ENCODE results near the gene AZU1.
A peak's percentile ranks its signal among the peaks of the same experiment; 100 is the strongest.

AZU1 gene

DNA sequence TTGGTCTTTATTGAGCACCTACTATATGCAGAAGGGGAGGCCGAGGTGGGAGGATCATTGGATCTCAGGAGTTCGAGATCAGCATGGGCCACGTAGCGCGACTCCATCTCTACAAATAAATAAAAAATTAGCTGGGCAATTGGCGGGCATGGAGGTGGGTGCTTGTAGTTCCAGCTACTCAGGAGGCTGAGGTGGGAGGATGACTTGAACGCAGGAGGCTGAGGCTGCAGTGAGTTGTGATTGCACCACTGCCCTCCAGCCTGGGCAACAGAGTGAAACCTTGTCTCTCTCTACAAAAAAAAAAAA, 35.6 kb downstream of the AZU1 start:
- Histone ChIP-seq H3K4me1 (ENCODE audit: control insufficient read depth, low read length) (peaks cover 38% of the 10 kb centered on the region), H3K27me3 (ENCODE audit: control insufficient read depth, low read length) (peaks cover 13% of the 10 kb centered on the region), H3K4me3 (ENCODE audit: low read length) (peak overlapping the region; percentile 64), H3K9me2 (replicated peaks; ENCODE audit: control insufficient read depth, low read length) (no peaks in the 10 kb centered on the region), H3F3A (ENCODE audit: control insufficient read depth, insufficient read depth) (peaks cover 5% of the 10 kb centered on the region; the same call in 1 of the 2 replicates), H3K79me2 (ENCODE audit: control insufficient read depth, low read length) (no peaks in the 10 kb centered on the region), H3K27ac (ENCODE audit: low read depth, low read length) (0 out of 2 replicates have a peak overlapping the region, but pooled peaks have one; percentile 26), H4K20me1 (ENCODE audit: control insufficient read depth, insufficient read depth, low read depth, low read length) (no peaks in the 10 kb centered on the region), H3K4me2 (ENCODE audit: low read length) (peak overlapping the region; percentile 72), H3K9me3 (ENCODE audit: control insufficient read depth, insufficient read depth, low read length) (no peaks in the 10 kb centered on the region), H3K36me3 (ENCODE audit: control insufficient read depth, low read length) (no peaks in the 10 kb centered on the region)
- TF ChIP-seq EZH2phosphoT487 (IDR thresholded peaks at IDR 0.05; ENCODE audit: borderline replicate concordance, low read length), result no peak
- TF ChIP-seq, protein P1, sequence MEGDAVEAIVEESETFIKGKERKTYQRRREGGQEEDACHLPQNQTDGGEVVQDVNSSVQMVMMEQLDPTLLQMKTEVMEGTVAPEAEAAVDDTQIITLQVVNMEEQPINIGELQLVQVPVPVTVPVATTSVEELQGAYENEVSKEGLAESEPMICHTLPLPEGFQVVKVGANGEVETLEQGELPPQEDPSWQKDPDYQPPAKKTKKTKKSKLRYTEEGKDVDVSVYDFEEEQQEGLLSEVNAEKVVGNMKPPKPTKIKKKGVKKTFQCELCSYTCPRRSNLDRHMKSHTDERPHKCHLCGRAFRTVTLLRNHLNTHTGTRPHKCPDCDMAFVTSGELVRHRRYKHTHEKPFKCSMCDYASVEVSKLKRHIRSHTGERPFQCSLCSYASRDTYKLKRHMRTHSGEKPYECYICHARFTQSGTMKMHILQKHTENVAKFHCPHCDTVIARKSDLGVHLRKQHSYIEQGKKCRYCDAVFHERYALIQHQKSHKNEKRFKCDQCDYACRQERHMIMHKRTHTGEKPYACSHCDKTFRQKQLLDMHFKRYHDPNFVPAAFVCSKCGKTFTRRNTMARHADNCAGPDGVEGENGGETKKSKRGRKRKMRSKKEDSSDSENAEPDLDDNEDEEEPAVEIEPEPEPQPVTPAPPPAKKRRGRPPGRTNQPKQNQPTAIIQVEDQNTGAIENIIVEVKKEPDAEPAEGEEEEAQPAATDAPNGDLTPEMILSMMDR (IDR thresholded peaks at IDR 0.05; ENCODE audit: low read depth, low read length, poor library complexity, severe bottlenecking), result no peak

DNA sequence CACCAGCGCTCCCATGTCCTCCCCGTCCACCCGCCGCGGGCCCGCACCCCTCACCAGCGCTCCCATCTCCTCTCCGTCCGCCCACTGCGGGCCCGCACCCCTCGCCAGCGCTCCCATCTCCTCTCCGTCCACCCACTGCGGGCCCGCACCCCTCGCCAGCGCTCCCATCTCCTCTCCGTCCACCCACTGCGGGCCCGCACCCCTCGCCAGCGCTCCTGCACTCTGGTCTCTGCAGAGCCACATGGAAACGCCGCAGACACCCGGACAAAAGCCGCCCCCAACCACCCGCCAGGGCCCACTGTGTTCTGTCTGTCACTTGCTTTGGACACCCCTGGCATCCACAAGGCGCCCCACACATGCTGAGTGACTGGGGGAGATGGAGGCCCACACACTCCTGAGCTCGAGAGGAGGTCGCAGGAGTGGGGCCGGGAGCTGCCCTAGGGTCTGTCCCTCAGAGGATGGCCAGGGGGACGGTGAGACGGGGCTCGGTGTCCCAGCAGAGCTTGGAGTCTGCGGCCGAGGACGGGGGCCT, 39.2 kb downstream of the AZU1 start:
- TF ChIP-seq EZH2phosphoT487 (IDR thresholded peaks at IDR 0.05; ENCODE audit: borderline replicate concordance, low read length), result no peak
- TF ChIP-seq, protein P1 (IDR thresholded peaks at IDR 0.05; ENCODE audit: low read depth, low read length, poor library complexity, severe bottlenecking), result no peak
- Histone ChIP-seq H3F3A (ENCODE audit: control insufficient read depth, insufficient read depth) (peaks cover 3% of the 10 kb centered on the region; the same call in 1 of the 2 replicates), H3K9me2 (replicated peaks; ENCODE audit: control insufficient read depth, low read length) (no peaks in the 10 kb centered on the region), H3K79me2 (ENCODE audit: control insufficient read depth, low read length) (no peaks in the 10 kb centered on the region), H3K4me1 (ENCODE audit: control insufficient read depth, low read length) (peaks cover 28% of the 10 kb centered on the region), H4K20me1 (ENCODE audit: control insufficient read depth, insufficient read depth, low read depth, low read length) (no peaks in the 10 kb centered on the region), H3K9me3 (ENCODE audit: control insufficient read depth, insufficient read depth, low read length) (no peaks in the 10 kb centered on the region), H3K36me3 (ENCODE audit: control insufficient read depth, low read length) (no peaks in the 10 kb centered on the region), H3K27me3 (ENCODE audit: control insufficient read depth, low read length) (no peaks in the 10 kb centered on the region), H3K4me2 (ENCODE audit: low read length) (no peak overlapping the region), H3K27ac (ENCODE audit: low read depth, low read length) (no peak overlapping the region), H3K4me3 (ENCODE audit: low read length) (no peak overlapping the region)

DNA sequence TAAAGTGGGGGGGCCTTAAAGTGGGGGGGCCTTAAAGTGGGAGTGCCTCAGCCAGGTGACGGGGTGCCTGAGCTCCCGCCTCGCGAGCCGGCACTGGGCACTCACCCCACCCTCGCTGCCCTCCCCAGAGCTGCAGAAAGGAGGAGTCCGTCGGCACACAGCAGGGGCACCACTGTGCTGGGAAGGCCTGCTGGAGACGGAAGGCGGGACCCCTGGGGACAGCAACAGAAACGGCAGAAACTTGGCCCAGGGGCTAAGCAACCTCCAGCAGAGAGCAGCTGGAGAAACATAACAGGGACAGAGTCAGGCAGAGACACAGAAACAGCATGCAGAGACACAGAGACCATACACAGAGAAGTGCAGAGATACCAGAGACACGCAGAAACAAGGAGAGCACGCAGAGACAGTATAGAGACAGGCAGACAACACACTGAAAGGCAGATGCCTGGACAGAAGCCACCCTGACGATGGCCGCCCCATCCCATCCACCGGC, 39.7 kb downstream of the AZU1 start:
- Histone ChIP-seq H3K4me2 (ENCODE audit: low read length) (no peak overlapping the region), H3K4me3 (ENCODE audit: low read length) (no peak overlapping the region), H3K27me3 (ENCODE audit: control insufficient read depth, low read length) (no peaks in the 10 kb centered on the region), H3K27ac (ENCODE audit: low read depth, low read length) (no peak overlapping the region), H3F3A (ENCODE audit: control insufficient read depth, insufficient read depth) (peaks cover 8% of the 10 kb centered on the region; the same call in 1 of the 2 replicates), H3K79me2 (ENCODE audit: control insufficient read depth, low read length) (no peaks in the 10 kb centered on the region), H3K4me1 (ENCODE audit: control insufficient read depth, low read length) (peaks cover 29% of the 10 kb centered on the region), H3K36me3 (ENCODE audit: control insufficient read depth, low read length) (no peaks in the 10 kb centered on the region), H3K9me2 (replicated peaks; ENCODE audit: control insufficient read depth, low read length) (no peaks in the 10 kb centered on the region), H4K20me1 (ENCODE audit: control insufficient read depth, insufficient read depth, low read depth, low read length) (peaks cover 5% of the 10 kb centered on the region), H3K9me3 (ENCODE audit: control insufficient read depth, insufficient read depth, low read length) (no peaks in the 10 kb centered on the region)
- TF ChIP-seq EZH2phosphoT487 (IDR thresholded peaks at IDR 0.05; ENCODE audit: borderline replicate concordance, low read length), result no peak
- TF ChIP-seq, protein P1 (IDR thresholded peaks at IDR 0.05; ENCODE audit: low read depth, low read length, poor library complexity, severe bottlenecking), result no peak
